OCI-LY7 (cell line): ENCODE data around the gene ZNF827. TPM values are rescaled to one million over a fixed set of nuclear protein-coding genes. Genes with fewer than 3 reads are reported as not detected.

Experiments used
- BruUV-seq: library from RNA; stranded (reverse); fragments of 400-500 nt; replicated peaks from 2 replicates; lab custom pipeline; 2021; lab: Mats Ljungman, UMichigan
- CTCF ChIA-PET: fragments of 300-600 bp; sonication (Branson Sonifier 250); formaldehyde crosslinking; loops from one replicate; lab custom pipeline; 2022; ENCODE audit warnings: antibody characterized with exemption; ENCODE audit not compliant: unreplicated experiment; lab: Charles Lee
- POLR2A ChIA-PET: fragments of 300-600 bp; sonication (Branson Sonifier 250); formaldehyde crosslinking; loops from one replicate; lab custom pipeline; 2022; ENCODE audit warnings: antibody characterized with exemption; lab: Charles Lee
- DNase-seq: peaks from one replicate; pipeline ENCODE4 v3.0.0-alpha.2; 2015; ENCODE audit warnings: low spot score
- H2AFZ ChIP-seq: fragments of 200-600 bp; sonication (generic), shearing (Covaris generic); 2 replicates; pipeline ENCODE4 v1.6.1; 2014; ENCODE audit warnings: mild to moderate bottlenecking, antibody characterized with exemption, low read length, moderate library complexity
- H3K27ac ChIP-seq: fragments of 200-600 bp; sonication (generic); 2 replicates; pipeline ENCODE4 v1.5.1; 2014; ENCODE audit warnings: mixed run types, low read depth, mild to moderate bottlenecking, moderate library complexity, low read length, inconsistent platforms; ENCODE audit not compliant: poor library complexity, severe bottlenecking
- H3K36me3 ChIP-seq: fragments of 200-600 bp; sonication (generic); 2 replicates; pipeline ENCODE4 v1.6.1; 2014; ENCODE audit warnings: mild to moderate bottlenecking, antibody characterized with exemption, low read length, moderate library complexity, mixed read lengths; ENCODE audit not compliant: insufficient read depth
- H3K4me1 ChIP-seq: fragments of 200-600 bp; sonication (generic); 2 replicates; pipeline ENCODE4 v1.5.1; 2014; ENCODE audit warnings: mild to moderate bottlenecking, low read length; ENCODE audit not compliant: insufficient read depth, poor library complexity, severe bottlenecking
- H3K4me2 ChIP-seq: fragments of 200-600 bp; sonication (generic); 2 replicates; pipeline ENCODE4 v1.6.1; 2014; ENCODE audit warnings: mild to moderate bottlenecking, low read length
- H3K4me3 ChIP-seq: fragments of 200-600 bp; sonication (generic); 2 replicates; pipeline ENCODE4 v1.5.1; 2014; ENCODE audit warnings: mild to moderate bottlenecking, low read depth, low read length; ENCODE audit not compliant: poor library complexity, severe bottlenecking
- H3K79me2 ChIP-seq: fragments of 200-600 bp; sonication (generic); 2 replicates; pipeline ENCODE4 v1.6.1; 2016; ENCODE audit warnings: low read depth, mild to moderate bottlenecking, low read length, moderate library complexity, mixed read lengths; ENCODE audit not compliant: insufficient read depth
- H3K9me2 ChIP-seq: fragments of 200-600 bp; sonication (generic); 2 replicates; pipeline ENCODE4 v1.6.1; 2016; ENCODE audit warnings: mild to moderate bottlenecking, low read length, mixed read lengths; ENCODE audit not compliant: insufficient read depth
- H3K9me3 ChIP-seq: fragments of 200-600 bp; sonication (generic); 2 replicates; pipeline ENCODE4 v1.6.1; 2014; ENCODE audit warnings: mild to moderate bottlenecking, mixed run types, low read length, mixed read lengths
- H4K20me1 ChIP-seq: fragments of 200-600 bp; sonication (generic); 2 replicates; pipeline ENCODE4 v1.6.1; 2014; ENCODE audit warnings: mild to moderate bottlenecking, antibody characterized with exemption, low read length, moderate library complexity, mixed read lengths; ENCODE audit not compliant: insufficient read depth
- EZH2phosphoT487 ChIP-seq: fragments of 200-600 bp; sonication (generic); IDR thresholded peaks from 2 replicates; pipeline ENCODE4 v1.6.1; 2018; ENCODE audit warnings: low read depth, borderline replicate concordance, mild to moderate bottlenecking, mixed run types, antibody characterized with exemption, low read length, moderate library complexity, mixed read lengths
- intact Hi-C: fragments of 100-400 bp; cut with micrococcal nuclease; formaldehyde crosslinking; loops from one replicate; pipeline ENCODE4 v1.10.0; 2022; ENCODE audit not compliant: unreplicated experiment
- total RNA-seq, 2 experiments: library from RNA; depleted of rRNA in 1 of 2; stranded (reverse); fragments of >200 nt in 1 of 2; shearing (Covaris generic) in 1 of 2; gene quantifications; 2 replicates each; pipeline ENCODE4 v1.2.3, GENCODE V29; 2014 to 2022
- TF ChIP-seq, protein P1 (sequence below): fragments of 200-600 bp; sonication (generic); conservative IDR thresholded peaks from 2 replicates; pipeline ENCODE4 v1.5.1; 2014; ENCODE audit warnings: mild to moderate bottlenecking, antibody characterized with exemption, low read length, moderate library complexity, mixed read lengths

The ZNF827 gene
- total RNA-seq, 2 experiments from 2014 or later = 15.1 to 42.9 TPM

DNA sequence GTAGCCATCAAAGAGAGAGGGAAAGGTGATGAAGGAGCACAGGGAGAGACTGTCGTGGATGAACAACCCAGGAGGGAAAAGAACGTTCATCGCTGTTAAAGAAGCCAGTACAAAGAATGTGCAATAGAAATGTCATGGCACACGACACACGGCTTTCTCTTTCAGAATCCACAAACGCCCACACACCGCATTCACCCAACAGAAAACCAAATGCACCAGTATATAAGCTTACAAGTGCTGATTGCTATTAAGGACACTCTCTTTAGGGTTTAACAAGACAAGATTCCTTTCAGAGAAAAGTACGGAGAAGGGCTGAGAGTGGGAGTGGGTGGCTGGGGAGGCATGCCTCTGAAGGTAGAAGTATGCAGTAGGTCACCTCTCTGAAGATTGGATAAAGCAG, 178.4 kb downstream of the ZNF827 start:
- H3K79me2 ChIP-seq = no peaks in the 10 kb centered on the region
- CTCF ChIA-PET = no interaction called here
- BruUV-seq = no TSS peak
- H3K36me3 ChIP-seq = peaks cover 70% of the 10 kb centered on the region
- intact Hi-C loops = no loop called here
- no peaks in the 10 kb centered on the region for H3K9me2 ChIP-seq
- no peaks in the 10 kb centered on the region for H3K4me1 ChIP-seq
- no peak for DNase-seq
- no peak overlapping the region for H2AFZ ChIP-seq
- POLR2A ChIA-PET = no interaction called here
- no peaks in the 10 kb centered on the region for H4K20me1 ChIP-seq
- no peak overlapping the region for H3K27ac ChIP-seq
- H3K4me3 ChIP-seq = no peak overlapping the region
- TF ChIP-seq, protein P1, sequence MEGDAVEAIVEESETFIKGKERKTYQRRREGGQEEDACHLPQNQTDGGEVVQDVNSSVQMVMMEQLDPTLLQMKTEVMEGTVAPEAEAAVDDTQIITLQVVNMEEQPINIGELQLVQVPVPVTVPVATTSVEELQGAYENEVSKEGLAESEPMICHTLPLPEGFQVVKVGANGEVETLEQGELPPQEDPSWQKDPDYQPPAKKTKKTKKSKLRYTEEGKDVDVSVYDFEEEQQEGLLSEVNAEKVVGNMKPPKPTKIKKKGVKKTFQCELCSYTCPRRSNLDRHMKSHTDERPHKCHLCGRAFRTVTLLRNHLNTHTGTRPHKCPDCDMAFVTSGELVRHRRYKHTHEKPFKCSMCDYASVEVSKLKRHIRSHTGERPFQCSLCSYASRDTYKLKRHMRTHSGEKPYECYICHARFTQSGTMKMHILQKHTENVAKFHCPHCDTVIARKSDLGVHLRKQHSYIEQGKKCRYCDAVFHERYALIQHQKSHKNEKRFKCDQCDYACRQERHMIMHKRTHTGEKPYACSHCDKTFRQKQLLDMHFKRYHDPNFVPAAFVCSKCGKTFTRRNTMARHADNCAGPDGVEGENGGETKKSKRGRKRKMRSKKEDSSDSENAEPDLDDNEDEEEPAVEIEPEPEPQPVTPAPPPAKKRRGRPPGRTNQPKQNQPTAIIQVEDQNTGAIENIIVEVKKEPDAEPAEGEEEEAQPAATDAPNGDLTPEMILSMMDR = no peak
- TF ChIP-seq EZH2phosphoT487 = no peak
- no peak overlapping the region for H3K4me2 ChIP-seq
- no peaks in the 10 kb centered on the region for H3K9me3 ChIP-seq

DNA sequence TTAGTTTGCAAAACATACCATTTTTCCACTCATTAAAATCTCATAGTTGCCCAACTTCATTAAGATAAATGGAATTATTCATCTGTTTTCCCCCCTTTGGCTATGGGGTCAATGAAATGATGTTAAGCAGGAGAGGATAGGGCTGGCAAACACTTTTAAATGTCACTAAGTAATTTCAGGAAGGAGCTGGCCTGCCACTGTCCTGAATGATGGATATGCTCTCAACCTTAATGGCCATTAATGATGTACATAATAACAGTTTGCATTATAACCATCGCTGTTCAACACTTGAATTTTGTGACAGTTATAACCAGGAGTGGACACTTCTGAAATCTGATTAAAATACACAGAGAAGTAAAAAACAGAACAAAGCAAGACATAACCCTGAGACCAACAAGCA, 181.4 kb downstream of the ZNF827 start:
- Histone ChIP-seq H3K4me1 (no peaks in the 10 kb centered on the region), H3K36me3 (peaks cover 40% of the 10 kb centered on the region), H3K4me2 (no peak overlapping the region), H3K9me2 (no peaks in the 10 kb centered on the region), H4K20me1 (no peaks in the 10 kb centered on the region), H3K27ac (no peak overlapping the region), H2AFZ (no peak overlapping the region), H3K4me3 (no peak overlapping the region), H3K79me2 (no peaks in the 10 kb centered on the region), H3K9me3 (no peaks in the 10 kb centered on the region)
- DNase-seq = no peak
- ChIA-PET CTCF (no interaction called here), POLR2A (interaction anchor here (0.7 kb wide), 1 partner anchor 651 kb away, joined by 3 read pairs; no protein-coding TSS in a partner anchor)
- TF ChIP-seq, protein P1 = no peak
- no peak for TF ChIP-seq EZH2phosphoT487
- intact Hi-C loops = no loop called here
- no TSS peak for BruUV-seq

DNA sequence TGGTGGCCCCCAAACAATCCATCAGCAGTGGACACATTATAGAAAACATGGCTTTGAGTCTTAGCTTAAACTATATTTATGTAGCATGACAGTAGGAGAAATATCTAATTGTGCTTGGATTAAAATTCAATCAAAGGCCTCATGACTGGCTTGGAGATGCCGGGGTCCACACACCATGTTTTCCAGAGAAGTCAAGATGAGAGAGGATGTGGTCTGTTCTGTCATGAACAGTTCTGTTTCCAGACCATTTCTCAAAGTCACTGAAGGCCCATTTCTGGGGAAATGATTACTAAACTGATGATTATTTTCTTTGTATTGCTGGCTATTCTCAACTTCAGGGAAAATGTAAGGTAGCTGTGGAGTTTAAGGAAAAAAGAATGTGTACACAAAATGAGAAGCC, 182.4 kb downstream of the ZNF827 start:
- intact Hi-C loops = no loop called here
- Histone ChIP-seq H3K36me3 (peaks cover 31% of the 10 kb centered on the region), H3K27ac (no peak overlapping the region), H3K9me3 (no peaks in the 10 kb centered on the region), H3K79me2 (no peaks in the 10 kb centered on the region), H3K4me1 (no peaks in the 10 kb centered on the region), H3K4me2 (no peak overlapping the region), H3K9me2 (no peaks in the 10 kb centered on the region), H3K4me3 (no peak overlapping the region), H2AFZ (no peak overlapping the region), H4K20me1 (no peaks in the 10 kb centered on the region)
- ChIA-PET CTCF (interaction anchor here (0.6 kb wide), 1 partner anchor 20 kb away, joined by 3 read pairs; no protein-coding TSS in a partner anchor), POLR2A (no interaction called here)
- TF ChIP-seq EZH2phosphoT487 = no peak
- TF ChIP-seq, protein P1 = no peak
- DNase-seq = no peak
- BruUV-seq = no TSS peak
